GM08714 (cell line): ENCODE data around the gene IL3.

ENCODE experiments used
- H3K4me3 ChIP-seq: fragments of 200-500 bp; sonication (Bioruptor generic); 2 replicates; pipeline ENCODE4 v1.5.1; 2014; ENCODE audit warnings: mild to moderate bottlenecking, low read length, inconsistent platforms
- ZNF274 ChIP-seq: IDR thresholded peaks from 2 replicates; pipeline ENCODE4 v1.6.1; 2012; ENCODE audit warnings: mild to moderate bottlenecking, low read depth, low read length

The IL3 gene

GRCh38 chr5:132069561-132069960 lies 9.1 kb downstream of the IL3 start:
- H3K4me3 ChIP-seq, result no peak overlapping the region
- TF ChIP-seq ZNF274, result no peak

- no peak overlapping the region for H3K4me3 ChIP-seq
- TF ChIP-seq ZNF274, result no peak
Measured at GRCh38 chr5:132069994-132070393, 9.5 kb downstream of the IL3 start.

GRCh38 chr5:132070460-132071337 lies 10.2 kb downstream of the IL3 start:
- no peak for TF ChIP-seq ZNF274
- no peak overlapping the region for H3K4me3 ChIP-seq

- TF ChIP-seq ZNF274, result no peak
- H3K4me3 ChIP-seq, result no peak overlapping the region
Measured at GRCh38 chr5:132071338-132071707, 10.9 kb downstream of the IL3 start.

GRCh38 chr5:132072070-132072469 lies 11.6 kb downstream of the IL3 start:
- no peak overlapping the region for H3K4me3 ChIP-seq
- TF ChIP-seq ZNF274, result no peak

- TF ChIP-seq ZNF274, result no peak
- no peak overlapping the region for H3K4me3 ChIP-seq
Measured at GRCh38 chr5:132072528-132072927, 12.1 kb downstream of the IL3 start.

GRCh38 chr5:132073231-132074013 lies 13.0 kb downstream of the IL3 start, which contains the start of gene CSF2:
Gene CSF2, plus strand, starts transcription at chr5:132073789. Its CDS starts 35 bp downstream, at chr5:132073824.
- no peak for TF ChIP-seq ZNF274
- no peak within 1 kb of the TSS for H3K4me3 ChIP-seq

- no peak overlapping the region for H3K4me3 ChIP-seq
- TF ChIP-seq ZNF274, result no peak
Measured at GRCh38 chr5:132074091-132074771, 13.8 kb downstream of the IL3 start.

GRCh38 chr5:132074772-132075718 lies 14.6 kb downstream of the IL3 start:
- no peak for TF ChIP-seq ZNF274
- no peak overlapping the region for H3K4me3 ChIP-seq

GRCh38 chr5:132075719-132076077 lies 15.2 kb downstream of the IL3 start:
- no peak overlapping the region for H3K4me3 ChIP-seq
- TF ChIP-seq ZNF274, result no peak

- H3K4me3 ChIP-seq, result no peak overlapping the region
- no peak for TF ChIP-seq ZNF274
Measured at GRCh38 chr5:132076202-132076830, 15.9 kb downstream of the IL3 start.

GRCh38 chr5:132076983-132077382 lies 16.5 kb downstream of the IL3 start:
- no peak for TF ChIP-seq ZNF274
- H3K4me3 ChIP-seq, result no peak overlapping the region

- TF ChIP-seq ZNF274, result no peak
- no peak overlapping the region for H3K4me3 ChIP-seq
Measured at GRCh38 chr5:132079081-132079480, 18.6 kb downstream of the IL3 start.

GRCh38 chr5:132079619-132080018 lies 19.2 kb downstream of the IL3 start:
- no peak for TF ChIP-seq ZNF274
- H3K4me3 ChIP-seq, result no peak overlapping the region
